B cell (primary cell): ENCODE results near the gene NDUFS7. TPM values are rescaled to one million over a fixed set of nuclear protein-coding genes. Genes with fewer than 3 reads are reported as not detected.

Source experiments
- ATAC-seq: fragments of 200-7000 bp; cut with Tn5 transposase; one replicate; pipeline ENCODE4 v1.10.0; 2021; ENCODE audit warnings: low read depth, mild to moderate bottlenecking, moderate number of reproducible peaks, moderate library complexity
- CTCF ChIA-PET: fragments of 350-600 bp; sonication (Branson Sonifier 250); formaldehyde crosslinking; loops from one replicate; lab custom pipeline; 2021; ENCODE audit warnings: antibody characterized with exemption, inconsistent platforms; lab: Charles Lee
- POLR2A ChIA-PET: fragments of 350-600 bp; sonication (Branson Sonifier 250); formaldehyde crosslinking; loops from one replicate; lab custom pipeline; 2021; ENCODE audit warnings: antibody characterized with exemption; lab: Charles Lee
- DNase-seq: peaks from one replicate; pipeline ENCODE4 v3.0.0; 2013
- H2AFZ ChIP-seq: 2 replicates; pipeline ENCODE4 v1.6.1; 2012; ENCODE audit warnings: mild to moderate bottlenecking, low read depth, low read length; ENCODE audit not compliant: insufficient read depth, poor library complexity, severe bottlenecking
- H3K27ac ChIP-seq, 2 donors: 1 replicate in 1 of 2; 2 replicates in 1 of 2; pipeline ENCODE4 v1.5.1; 2012 to 2013; ENCODE audit warnings: low read length in 2 of 2, mild to moderate bottlenecking in 2 of 2, moderate library complexity in 1 of 2
- H3K27me3 ChIP-seq, 4 experiments: fragments of 200-600 bp in 1 of 4; sonication (generic) in 1 of 4; replicated peaks in 1 of 4; 1 replicate in 2 of 4; 2 replicates in 2 of 4; pipeline versions ENCODE4 v1.6.1 to v1.7.0; 2013 to 2016; ENCODE audit warnings: low read length in 3 of 4, mild to moderate bottlenecking in 2 of 4, mixed read lengths in 1 of 4, moderate library complexity in 1 of 4; ENCODE audit not compliant: insufficient read depth in 4 of 4, control insufficient read depth in 3 of 4; ENCODE audit errors: control extremely low read depth in 1 of 4
- H3K36me3 ChIP-seq, 2 experiments: replicated peaks in 1 of 2; 1 replicate in 1 of 2; 2 replicates in 1 of 2; pipeline versions ENCODE4 v1.6.1 to v1.7.1; 2013; ENCODE audit warnings: low read length in 1 of 2; ENCODE audit not compliant: insufficient read depth in 2 of 2, control insufficient read depth in 1 of 2; ENCODE audit errors: control extremely low read depth in 1 of 2, extremely low read depth in 1 of 2
- H3K4me1 ChIP-seq, 2 donors: fragments of 200-600 bp in 1 of 2; sonication (generic) in 1 of 2; 1 replicate in 1 of 2; 2 replicates in 1 of 2; pipeline versions ENCODE4 v1.5.1 to v1.6.1; 2013 to 2017; ENCODE audit warnings: low read length in 2 of 2; ENCODE audit not compliant: control insufficient read depth in 2 of 2, insufficient read depth in 2 of 2
- H3K4me2 ChIP-seq: replicated peaks from 2 replicates; pipeline ENCODE3; 2012; ENCODE audit warnings: mild to moderate bottlenecking, low read depth, low read length; ENCODE audit not compliant: poor library complexity, severe bottlenecking
- H3K4me3 ChIP-seq, 5 experiments: fragments of 200-600 bp in 1 of 5; sonication (generic) in 1 of 5; 1 replicate in 3 of 5; 2 replicates in 2 of 5; pipeline versions ENCODE4 v1.5.1 to v1.7.0; 2011 to 2016; ENCODE audit warnings: low read length in 4 of 5, mild to moderate bottlenecking in 4 of 5, low read depth in 2 of 5, control low read depth in 1 of 5, moderate library complexity in 1 of 5; ENCODE audit not compliant: insufficient read depth in 1 of 5; ENCODE audit errors: control extremely low read depth in 1 of 5, extremely low read depth in 1 of 5
- H3K79me2 ChIP-seq: fragments of 200-600 bp; sonication (generic); one replicate; pipeline ENCODE4 v1.6.0; 2016; ENCODE audit warnings: low read length; ENCODE audit not compliant: control insufficient read depth, insufficient read depth
- H3K9ac ChIP-seq: fragments of 200-600 bp; sonication (generic); 2 replicates; pipeline ENCODE4 v1.6.1; 2017; ENCODE audit warnings: mild to moderate bottlenecking, low read length, moderate library complexity
- H3K9me3 ChIP-seq, 3 donors: one replicate each; pipeline versions ENCODE4 v1.6.1 to v1.7.1; 2013; ENCODE audit warnings: low read length in 2 of 3; ENCODE audit not compliant: control insufficient read depth in 2 of 3, insufficient read depth in 1 of 3; ENCODE audit errors: control extremely low read depth in 1 of 3
- H4K20me1 ChIP-seq: 2 replicates; pipeline ENCODE4 v1.6.0; 2012; ENCODE audit warnings: mild to moderate bottlenecking, low read length; ENCODE audit not compliant: insufficient read depth, control insufficient read depth, poor library complexity, severe bottlenecking
- H3K27ac Mint-ChIP-seq: one replicate; pipeline ENCODE4 v1.8.0; 2021; ENCODE audit warnings: mixed read lengths
- H3K27me3 Mint-ChIP-seq: one replicate; pipeline ENCODE4 v1.8.0; 2021; ENCODE audit warnings: mixed read lengths
- H3K4me1 Mint-ChIP-seq: one replicate; pipeline ENCODE4 v1.8.0; 2021; ENCODE audit warnings: mixed read lengths
- H3K4me3 Mint-ChIP-seq: one replicate; pipeline ENCODE4 v1.8.0; 2021; ENCODE audit warnings: mixed read lengths
- H3K9me3 Mint-ChIP-seq: one replicate; pipeline ENCODE4 v1.8.0; 2022; ENCODE audit warnings: mixed read lengths; ENCODE audit not compliant: insufficient read depth
- EZH2 ChIP-seq: IDR thresholded peaks from 2 replicates; pipeline ENCODE4 v1.6.1; 2012; ENCODE audit warnings: borderline replicate concordance, low read depth, mild to moderate bottlenecking, moderate library complexity, low read length; ENCODE audit not compliant: insufficient read depth, poor library complexity, severe bottlenecking
- WGBS: methylation state at CpG from one replicate; pipeline ENCODE4 v1.1.5; 2013; ENCODE audit warnings: missing lambda C conversion rate; ENCODE audit not compliant: insufficient coverage; 5-methylcytosine and 5-hydroxymethylcytosine counted together
- intact Hi-C: fragments of 100-400 bp; cut with micrococcal nuclease; formaldehyde crosslinking; loops from one replicate; pipeline ENCODE4 v1.10.0; 2022
- polyA plus RNA-seq: library from polyadenylated mRNA; depleted of rRNA; stranded (reverse); fragments of >200 nt; gene quantifications from 2 replicates; pipeline ENCODE4 v1.2.3, GENCODE V29; 2012
- total RNA-seq, 2 donors: library from RNA; stranded (reverse); fragments of 120-200 nt in 1 of 2; gene quantifications; 1 replicate in 1 of 2; 2 replicates in 1 of 2; pipeline versions ENCODE4 v1.2.3 to v1.2.4, GENCODE V29; 2013 to 2022
- TF ChIP-seq, protein P1 (sequence below): fragments of 200-600 bp; IDR thresholded peaks from one replicate; pipeline ENCODE4 v1.8.0; 2022; ENCODE audit warnings: antibody characterized with exemption, mild to moderate bottlenecking

The NDUFS7 gene
- total and polyA plus RNA-seq, 2 donors (not counting 1 experiment from before 2014, with no cell fraction given), result 58.8 to 141 TPM

GRCh38 chr19:1365319-1366269 lies 18.1 kb upstream of the NDUFS7 start:
- POLR2A ChIA-PET, result no interaction called here
- H3K27me3 Mint-ChIP-seq, result no peaks in the 10 kb centered on the region
- Histone ChIP-seq H3K79me2 (peaks cover 13% of the 10 kb centered on the region), H2AFZ (no peak overlapping the region), H3K9ac (no peak overlapping the region), H3K4me2 (no peak overlapping the region), H3K27ac (no peak overlapping the region), H3K4me1 (peaks cover 18 to 22% of the 10 kb centered on the region in 2 donors), H3K4me3 (no peak overlapping the region), H3K27me3 (no peaks in the 10 kb centered on the region), H4K20me1 (no peaks in the 10 kb centered on the region), H3K36me3 (peaks cover 0 to 27% of the 10 kb centered on the region in 2 experiments), H3K9me3 (no peaks in the 10 kb centered on the region)
- TF ChIP-seq EZH2, result no peak
- TF ChIP-seq, protein P1, sequence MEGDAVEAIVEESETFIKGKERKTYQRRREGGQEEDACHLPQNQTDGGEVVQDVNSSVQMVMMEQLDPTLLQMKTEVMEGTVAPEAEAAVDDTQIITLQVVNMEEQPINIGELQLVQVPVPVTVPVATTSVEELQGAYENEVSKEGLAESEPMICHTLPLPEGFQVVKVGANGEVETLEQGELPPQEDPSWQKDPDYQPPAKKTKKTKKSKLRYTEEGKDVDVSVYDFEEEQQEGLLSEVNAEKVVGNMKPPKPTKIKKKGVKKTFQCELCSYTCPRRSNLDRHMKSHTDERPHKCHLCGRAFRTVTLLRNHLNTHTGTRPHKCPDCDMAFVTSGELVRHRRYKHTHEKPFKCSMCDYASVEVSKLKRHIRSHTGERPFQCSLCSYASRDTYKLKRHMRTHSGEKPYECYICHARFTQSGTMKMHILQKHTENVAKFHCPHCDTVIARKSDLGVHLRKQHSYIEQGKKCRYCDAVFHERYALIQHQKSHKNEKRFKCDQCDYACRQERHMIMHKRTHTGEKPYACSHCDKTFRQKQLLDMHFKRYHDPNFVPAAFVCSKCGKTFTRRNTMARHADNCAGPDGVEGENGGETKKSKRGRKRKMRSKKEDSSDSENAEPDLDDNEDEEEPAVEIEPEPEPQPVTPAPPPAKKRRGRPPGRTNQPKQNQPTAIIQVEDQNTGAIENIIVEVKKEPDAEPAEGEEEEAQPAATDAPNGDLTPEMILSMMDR, result no peak
- no peak overlapping the region for H3K4me3 Mint-ChIP-seq
- intact Hi-C loops, result no loop called here
- ATAC-seq (no peak), DNase-seq (no peak)
- WGBS, result 93% methylated on average over 35 of the region's 37 CpGs
- H3K4me1 Mint-ChIP-seq, result peaks cover 25% of the 10 kb centered on the region
- H3K27ac Mint-ChIP-seq, result peak overlapping the region; percentile 11
- CTCF ChIA-PET, result interaction anchor here (0.8 to 1.9 kb wide), 3 partner anchors 30 to 122 kb away, joined by 3 to 5 read pairs (median 3); no protein-coding TSS in a partner anchor
- H3K9me3 Mint-ChIP-seq, result no peaks in the 10 kb centered on the region

- no peak overlapping the region for H3K4me3 ChIP-seq
- POLR2A ChIA-PET, result no interaction called here
- DNase-seq (no peak), ATAC-seq (no peak)
- intact Hi-C loops, result no loop called here
- H3K79me2 ChIP-seq, result peaks cover 13% of the 10 kb centered on the region
- TF ChIP-seq, protein P1, result no peak
- TF ChIP-seq EZH2, result no peak
- H3K27ac Mint-ChIP-seq, result no peak overlapping the region
- no peak overlapping the region for H2AFZ ChIP-seq
- H3K4me1 Mint-ChIP-seq, result peaks cover 25% of the 10 kb centered on the region
- H3K4me1 ChIP-seq, result peaks cover 18 to 22% of the 10 kb centered on the region in 2 donors
- peaks cover 0 to 27% of the 10 kb centered on the region in 2 experiments for H3K36me3 ChIP-seq
- 95% methylated on average over 9 of the region's 10 CpGs for WGBS
- H3K27me3 ChIP-seq, result no peaks in the 10 kb centered on the region
- H3K9me3 ChIP-seq, result no peaks in the 10 kb centered on the region
- H3K4me3 Mint-ChIP-seq, result no peak overlapping the region
- no peaks in the 10 kb centered on the region for H3K9me3 Mint-ChIP-seq
- H3K9ac ChIP-seq, result no peak overlapping the region
- no peak overlapping the region for H3K4me2 ChIP-seq
- CTCF ChIA-PET, result interaction anchor here (1.0 to 1.9 kb wide), 2 partner anchors 97 to 122 kb away, joined by 3 to 5 read pairs; partner anchors contain the start of gene CIRBP
- no peaks in the 10 kb centered on the region for H3K27me3 Mint-ChIP-seq
- no peak overlapping the region for H3K27ac ChIP-seq
- no peaks in the 10 kb centered on the region for H4K20me1 ChIP-seq
These were observed 17.4 kb upstream of the NDUFS7 start for GRCh38 chr19:1366296-1366695.
